B cell (primary cell): ENCODE data around the gene NCKAP5L. TPM values are rescaled to one million over a fixed set of nuclear protein-coding genes. Genes with fewer than 3 reads are reported as not detected.
"Not testable (repeated sequence)": the region's sequence is repeated elsewhere in the genome, so short reads cannot be mapped to it uniquely, and the experiment has no call there.

Experiments
- ATAC-seq: fragments of 200-7000 bp; cut with Tn5 transposase; one replicate; pipeline ENCODE4 v1.10.0; 2021; ENCODE audit warnings: low read depth, mild to moderate bottlenecking, moderate number of reproducible peaks, moderate library complexity
- CTCF ChIA-PET: fragments of 350-600 bp; sonication (Branson Sonifier 250); formaldehyde crosslinking; loops from one replicate; lab custom pipeline; 2021; ENCODE audit warnings: antibody characterized with exemption, inconsistent platforms; lab: Charles Lee
- POLR2A ChIA-PET: fragments of 350-600 bp; sonication (Branson Sonifier 250); formaldehyde crosslinking; loops from one replicate; lab custom pipeline; 2021; ENCODE audit warnings: antibody characterized with exemption; lab: Charles Lee
- DNase-seq: peaks from one replicate; pipeline ENCODE4 v3.0.0; 2013
- H2AFZ ChIP-seq: 2 replicates; pipeline ENCODE4 v1.6.1; 2012; ENCODE audit warnings: mild to moderate bottlenecking, low read depth, low read length; ENCODE audit not compliant: insufficient read depth, poor library complexity, severe bottlenecking
- H3K27ac ChIP-seq, 2 donors: 1 replicate in 1 of 2; 2 replicates in 1 of 2; pipeline ENCODE4 v1.5.1; 2012 to 2013; ENCODE audit warnings: low read length in 2 of 2, mild to moderate bottlenecking in 2 of 2, moderate library complexity in 1 of 2
- H3K27me3 ChIP-seq, 4 experiments: fragments of 200-600 bp in 1 of 4; sonication (generic) in 1 of 4; replicated peaks in 1 of 4; 1 replicate in 2 of 4; 2 replicates in 2 of 4; pipeline versions ENCODE4 v1.6.1 to v1.7.0; 2013 to 2016; ENCODE audit warnings: low read length in 3 of 4, mild to moderate bottlenecking in 2 of 4, mixed read lengths in 1 of 4, moderate library complexity in 1 of 4; ENCODE audit not compliant: insufficient read depth in 4 of 4, control insufficient read depth in 3 of 4; ENCODE audit errors: control extremely low read depth in 1 of 4
- H3K36me3 ChIP-seq, 2 experiments: replicated peaks in 1 of 2; 1 replicate in 1 of 2; 2 replicates in 1 of 2; pipeline versions ENCODE4 v1.6.1 to v1.7.1; 2013; ENCODE audit warnings: low read length in 1 of 2; ENCODE audit not compliant: insufficient read depth in 2 of 2, control insufficient read depth in 1 of 2; ENCODE audit errors: control extremely low read depth in 1 of 2, extremely low read depth in 1 of 2
- H3K4me1 ChIP-seq, 2 donors: fragments of 200-600 bp in 1 of 2; sonication (generic) in 1 of 2; 1 replicate in 1 of 2; 2 replicates in 1 of 2; pipeline versions ENCODE4 v1.5.1 to v1.6.1; 2013 to 2017; ENCODE audit warnings: low read length in 2 of 2; ENCODE audit not compliant: control insufficient read depth in 2 of 2, insufficient read depth in 2 of 2
- H3K4me2 ChIP-seq: replicated peaks from 2 replicates; pipeline ENCODE3; 2012; ENCODE audit warnings: mild to moderate bottlenecking, low read depth, low read length; ENCODE audit not compliant: poor library complexity, severe bottlenecking
- H3K4me3 ChIP-seq, 5 experiments: fragments of 200-600 bp in 1 of 5; sonication (generic) in 1 of 5; 1 replicate in 3 of 5; 2 replicates in 2 of 5; pipeline versions ENCODE4 v1.5.1 to v1.7.0; 2011 to 2016; ENCODE audit warnings: low read length in 4 of 5, mild to moderate bottlenecking in 4 of 5, low read depth in 2 of 5, control low read depth in 1 of 5, moderate library complexity in 1 of 5; ENCODE audit not compliant: insufficient read depth in 1 of 5; ENCODE audit errors: control extremely low read depth in 1 of 5, extremely low read depth in 1 of 5
- H3K79me2 ChIP-seq: fragments of 200-600 bp; sonication (generic); one replicate; pipeline ENCODE4 v1.6.0; 2016; ENCODE audit warnings: low read length; ENCODE audit not compliant: control insufficient read depth, insufficient read depth
- H3K9ac ChIP-seq: fragments of 200-600 bp; sonication (generic); 2 replicates; pipeline ENCODE4 v1.6.1; 2017; ENCODE audit warnings: mild to moderate bottlenecking, low read length, moderate library complexity
- H3K9me3 ChIP-seq, 3 donors: one replicate each; pipeline versions ENCODE4 v1.6.1 to v1.7.1; 2013; ENCODE audit warnings: low read length in 2 of 3; ENCODE audit not compliant: control insufficient read depth in 2 of 3, insufficient read depth in 1 of 3; ENCODE audit errors: control extremely low read depth in 1 of 3
- H4K20me1 ChIP-seq: 2 replicates; pipeline ENCODE4 v1.6.0; 2012; ENCODE audit warnings: mild to moderate bottlenecking, low read length; ENCODE audit not compliant: insufficient read depth, control insufficient read depth, poor library complexity, severe bottlenecking
- H3K27ac Mint-ChIP-seq: one replicate; pipeline ENCODE4 v1.8.0; 2021; ENCODE audit warnings: mixed read lengths
- H3K27me3 Mint-ChIP-seq: one replicate; pipeline ENCODE4 v1.8.0; 2021; ENCODE audit warnings: mixed read lengths
- H3K4me1 Mint-ChIP-seq: one replicate; pipeline ENCODE4 v1.8.0; 2021; ENCODE audit warnings: mixed read lengths
- H3K4me3 Mint-ChIP-seq: one replicate; pipeline ENCODE4 v1.8.0; 2021; ENCODE audit warnings: mixed read lengths
- H3K9me3 Mint-ChIP-seq: one replicate; pipeline ENCODE4 v1.8.0; 2022; ENCODE audit warnings: mixed read lengths; ENCODE audit not compliant: insufficient read depth
- EZH2 ChIP-seq: IDR thresholded peaks from 2 replicates; pipeline ENCODE4 v1.6.1; 2012; ENCODE audit warnings: borderline replicate concordance, low read depth, mild to moderate bottlenecking, moderate library complexity, low read length; ENCODE audit not compliant: insufficient read depth, poor library complexity, severe bottlenecking
- WGBS: methylation state at CpG from one replicate; pipeline ENCODE4 v1.1.5; 2013; ENCODE audit warnings: missing lambda C conversion rate; ENCODE audit not compliant: insufficient coverage; 5-methylcytosine and 5-hydroxymethylcytosine counted together
- intact Hi-C: fragments of 100-400 bp; cut with micrococcal nuclease; formaldehyde crosslinking; loops from one replicate; pipeline ENCODE4 v1.10.0; 2022
- polyA plus RNA-seq: library from polyadenylated mRNA; depleted of rRNA; stranded (reverse); fragments of >200 nt; gene quantifications from 2 replicates; pipeline ENCODE4 v1.2.3, GENCODE V29; 2012
- total RNA-seq, 2 donors: library from RNA; stranded (reverse); fragments of 120-200 nt in 1 of 2; gene quantifications; 1 replicate in 1 of 2; 2 replicates in 1 of 2; pipeline versions ENCODE4 v1.2.3 to v1.2.4, GENCODE V29; 2013 to 2022
- TF ChIP-seq, protein P1 (sequence below): fragments of 200-600 bp; IDR thresholded peaks from one replicate; pipeline ENCODE4 v1.8.0; 2022; ENCODE audit warnings: antibody characterized with exemption, mild to moderate bottlenecking

NCKAP5L gene
- total and polyA plus RNA-seq, 2 donors (not counting 1 experiment from before 2014, with no cell fraction given): 3.2 to 13.2 TPM

DNA sequence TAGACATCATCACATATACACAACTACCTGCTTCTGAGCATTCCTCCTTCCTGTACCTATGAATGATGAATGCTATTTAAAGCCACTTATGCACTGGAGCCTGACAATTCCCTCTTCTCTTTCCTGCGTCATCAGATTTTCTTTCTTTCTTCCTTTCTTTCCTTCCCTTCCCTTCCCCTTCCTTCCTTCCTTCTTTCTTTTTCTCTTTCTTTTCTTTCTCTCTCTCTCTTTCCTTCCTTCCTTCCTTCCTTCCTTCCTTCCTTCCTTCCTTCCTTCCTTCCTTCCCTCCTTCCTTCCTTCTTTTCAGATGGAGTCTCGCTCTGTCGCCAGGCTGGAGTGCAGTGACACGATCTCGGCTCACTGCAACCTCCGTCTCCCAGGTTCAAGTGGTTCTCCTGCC lies 47.3 kb downstream of the NCKAP5L start:
- ATAC-seq, intact Hi-C loops, H3K9me3 Mint-ChIP-seq, POLR2A ChIA-PET, H3K27ac Mint-ChIP-seq, H3K27ac ChIP-seq, H2AFZ ChIP-seq, DNase-seq, H3K9me3 ChIP-seq, H3K79me2 ChIP-seq, H3K4me2 ChIP-seq, H3K4me3 Mint-ChIP-seq, H4K20me1 ChIP-seq, H3K4me3 ChIP-seq, H3K9ac ChIP-seq, H3K36me3 ChIP-seq: not testable (repeated sequence)
- CTCF ChIA-PET: interaction anchor here (1.1 to 4.7 kb wide), 3 partner anchors 18 to 145 kb away, joined by 4 to 43 read pairs (median 4); no protein-coding TSS in a partner anchor
- peaks cover 0 to 19% (median 5%) of the 10 kb centered on the region in 4 experiments for H3K27me3 ChIP-seq
- Mint-ChIP-seq H3K4me1 (peaks cover 11% of the 10 kb centered on the region), H3K27me3 (peaks cover 44% of the 10 kb centered on the region)
- 73% methylated on average over 1 of the region's 6 CpGs for WGBS
- peaks cover 0 to 10% of the 10 kb centered on the region in 2 donors for H3K4me1 ChIP-seq

GRCh38 chr12:49779581-49779980 lies 48.6 kb downstream of the NCKAP5L start:
- ChIA-PET POLR2A (no interaction called here), CTCF (interaction anchor here (0.6 to 4.7 kb wide), 4 partner anchors 38 to 89 kb away, joined by 3 to 43 read pairs (median 24); partner anchors contain the start of gene TMBIM6)
- no peaks in the 10 kb centered on the region for H3K36me3 ChIP-seq
- no peak overlapping the region for H2AFZ ChIP-seq
- H3K9me3 Mint-ChIP-seq: no peaks in the 10 kb centered on the region
- TF ChIP-seq EZH2: no peak
- TF ChIP-seq, protein P1, sequence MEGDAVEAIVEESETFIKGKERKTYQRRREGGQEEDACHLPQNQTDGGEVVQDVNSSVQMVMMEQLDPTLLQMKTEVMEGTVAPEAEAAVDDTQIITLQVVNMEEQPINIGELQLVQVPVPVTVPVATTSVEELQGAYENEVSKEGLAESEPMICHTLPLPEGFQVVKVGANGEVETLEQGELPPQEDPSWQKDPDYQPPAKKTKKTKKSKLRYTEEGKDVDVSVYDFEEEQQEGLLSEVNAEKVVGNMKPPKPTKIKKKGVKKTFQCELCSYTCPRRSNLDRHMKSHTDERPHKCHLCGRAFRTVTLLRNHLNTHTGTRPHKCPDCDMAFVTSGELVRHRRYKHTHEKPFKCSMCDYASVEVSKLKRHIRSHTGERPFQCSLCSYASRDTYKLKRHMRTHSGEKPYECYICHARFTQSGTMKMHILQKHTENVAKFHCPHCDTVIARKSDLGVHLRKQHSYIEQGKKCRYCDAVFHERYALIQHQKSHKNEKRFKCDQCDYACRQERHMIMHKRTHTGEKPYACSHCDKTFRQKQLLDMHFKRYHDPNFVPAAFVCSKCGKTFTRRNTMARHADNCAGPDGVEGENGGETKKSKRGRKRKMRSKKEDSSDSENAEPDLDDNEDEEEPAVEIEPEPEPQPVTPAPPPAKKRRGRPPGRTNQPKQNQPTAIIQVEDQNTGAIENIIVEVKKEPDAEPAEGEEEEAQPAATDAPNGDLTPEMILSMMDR: no peak
- no peak overlapping the region for H3K4me3 ChIP-seq
- H3K27ac Mint-ChIP-seq: no peak overlapping the region
- no peaks in the 10 kb centered on the region for H3K79me2 ChIP-seq
- H3K9ac ChIP-seq: no peak overlapping the region
- peaks cover 40% of the 10 kb centered on the region for H3K27me3 Mint-ChIP-seq
- ATAC-seq (no peak), DNase-seq (no peak)
- peaks cover 0 to 19% (median 5%) of the 10 kb centered on the region in 4 experiments for H3K27me3 ChIP-seq
- H3K4me3 Mint-ChIP-seq: no peak overlapping the region
- whole genome bisulfite sequencing: no CpG with 5 or more reads among the region's 2 CpGs
- H3K9me3 ChIP-seq: peaks cover 0 to 3% (median 0%) of the 10 kb centered on the region in 3 donors
- peaks cover 11% of the 10 kb centered on the region for H3K4me1 Mint-ChIP-seq
- no peak overlapping the region for H3K4me2 ChIP-seq
- intact Hi-C loops: no loop called here
- no peaks in the 10 kb centered on the region for H4K20me1 ChIP-seq
- H3K27ac ChIP-seq: no peak overlapping the region
- H3K4me1 ChIP-seq: peaks cover 0 to 10% of the 10 kb centered on the region in 2 donors
